Large intestine (tissue), 3 donors: Measurements from ENCODE around the gene RAE1. TPM values are rescaled to one million over a fixed set of nuclear protein-coding genes. Genes with fewer than 3 reads are reported as not detected.
A peak's percentile ranks its signal among the peaks of the same experiment; 100 is the strongest.

Experiments
- DNase-seq, 2 donors: peaks; one replicate each; pipeline versions ENCODE4 v3.0.0 to v3.0.0-alpha.2; 2013
- H3K27ac ChIP-seq: one replicate; pipeline ENCODE4 v1.5.1; 2013; ENCODE audit warnings: low read length
- H3K27me3 ChIP-seq: 2 replicates; pipeline ENCODE4 v1.6.1; 2013; ENCODE audit warnings: low read length; ENCODE audit not compliant: control insufficient read depth, insufficient read depth
- H3K36me3 ChIP-seq: 2 replicates; pipeline ENCODE4 v1.6.1; 2013; ENCODE audit warnings: low read length; ENCODE audit not compliant: control insufficient read depth, insufficient read depth
- H3K4me1 ChIP-seq: one replicate; pipeline ENCODE4 v1.6.1; 2013; ENCODE audit warnings: low read length; ENCODE audit not compliant: control insufficient read depth, insufficient read depth
- H3K4me3 ChIP-seq: one replicate; pipeline ENCODE4 v1.5.1; 2013; ENCODE audit warnings: low read length
- H3K9me3 ChIP-seq: one replicate; pipeline ENCODE4 v1.6.1; 2013; ENCODE audit warnings: mild to moderate bottlenecking, low read depth, low read length, moderate library complexity; ENCODE audit not compliant: control insufficient read depth
- WGBS: methylation state at CpG from one replicate; pipeline ENCODE4 v1.1.5; 2013; ENCODE audit warnings: low lambda C conversion rate; ENCODE audit not compliant: insufficient coverage; 5-methylcytosine and 5-hydroxymethylcytosine counted together
- polyA plus RNA-seq: library from polyadenylated mRNA; unstranded; fragments of 120-200 nt; gene quantifications from one replicate; pipeline ENCODE4 v1.2.1, GENCODE V29; 2013

The RAE1 gene
- polyA plus RNA-seq, 1 donor = 34.4 TPM

GRCh38 chr20:57378646-57379262, 27.7 kb downstream of the RAE1 start:
- Histone ChIP-seq H3K27me3 (no peaks in the 10 kb centered on the region), H3K4me1 (peaks cover under 1% of the 10 kb centered on the region), H3K27ac (no peak overlapping the region), H3K9me3 (no peaks in the 10 kb centered on the region), H3K36me3 (peaks cover 58% of the 10 kb centered on the region), H3K4me3 (no peak overlapping the region)
- WGBS = 90% methylated on average over 1 of the region's 4 CpGs
- DNase-seq = no peak

- Histone ChIP-seq H3K4me3 (no peak overlapping the region), H3K4me1 (peaks cover 4% of the 10 kb centered on the region), H3K27me3 (no peaks in the 10 kb centered on the region), H3K9me3 (no peaks in the 10 kb centered on the region), H3K27ac (no peak overlapping the region), H3K36me3 (peaks cover 55% of the 10 kb centered on the region)
- WGBS = no CpG with 5 or more reads among the region's 5 CpGs
- no peak for DNase-seq
Observed at GRCh38 chr20:57379263-57379647, 28.2 kb downstream of the RAE1 start.

DNA sequence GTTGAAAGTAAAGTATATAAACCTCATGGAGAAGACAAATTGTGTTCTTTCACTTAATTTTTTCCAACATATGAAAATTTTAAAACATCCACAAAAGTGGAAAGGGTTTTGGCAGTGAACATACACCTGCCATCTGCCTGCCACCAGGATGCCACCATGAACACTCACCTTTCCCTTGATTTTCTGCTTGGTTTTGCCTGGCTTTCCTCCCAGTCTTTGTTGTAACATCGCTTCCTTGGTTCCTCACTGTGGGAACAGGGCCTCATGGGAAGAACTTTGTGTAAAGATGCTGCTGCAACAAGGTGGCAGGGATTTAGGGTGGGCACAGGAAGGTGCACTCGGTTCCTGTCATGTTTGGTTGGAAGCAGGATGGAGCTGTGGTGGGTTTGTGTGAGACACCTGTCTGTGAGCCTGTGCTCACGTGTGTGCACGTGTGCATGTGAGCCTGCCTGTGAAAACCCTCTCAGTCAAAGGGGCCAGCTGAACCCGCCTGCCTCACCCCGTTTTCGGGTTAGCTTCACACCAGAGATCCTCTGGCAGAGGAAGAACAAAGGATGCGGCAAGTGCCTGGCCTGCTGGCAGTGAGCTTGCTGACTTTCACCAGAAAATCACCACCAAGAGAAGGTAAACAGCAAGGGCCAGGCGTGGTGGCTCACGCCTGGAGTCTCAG, 29.2 kb downstream of the RAE1 start:
- 100% methylated on average over 1 of the region's 10 CpGs for WGBS
- Histone ChIP-seq H3K27ac (no peak overlapping the region), H3K4me3 (no peak overlapping the region), H3K4me1 (peaks cover 9% of the 10 kb centered on the region), H3K9me3 (no peaks in the 10 kb centered on the region), H3K27me3 (no peaks in the 10 kb centered on the region), H3K36me3 (peaks cover 48% of the 10 kb centered on the region)
- no peak for DNase-seq

DNA sequence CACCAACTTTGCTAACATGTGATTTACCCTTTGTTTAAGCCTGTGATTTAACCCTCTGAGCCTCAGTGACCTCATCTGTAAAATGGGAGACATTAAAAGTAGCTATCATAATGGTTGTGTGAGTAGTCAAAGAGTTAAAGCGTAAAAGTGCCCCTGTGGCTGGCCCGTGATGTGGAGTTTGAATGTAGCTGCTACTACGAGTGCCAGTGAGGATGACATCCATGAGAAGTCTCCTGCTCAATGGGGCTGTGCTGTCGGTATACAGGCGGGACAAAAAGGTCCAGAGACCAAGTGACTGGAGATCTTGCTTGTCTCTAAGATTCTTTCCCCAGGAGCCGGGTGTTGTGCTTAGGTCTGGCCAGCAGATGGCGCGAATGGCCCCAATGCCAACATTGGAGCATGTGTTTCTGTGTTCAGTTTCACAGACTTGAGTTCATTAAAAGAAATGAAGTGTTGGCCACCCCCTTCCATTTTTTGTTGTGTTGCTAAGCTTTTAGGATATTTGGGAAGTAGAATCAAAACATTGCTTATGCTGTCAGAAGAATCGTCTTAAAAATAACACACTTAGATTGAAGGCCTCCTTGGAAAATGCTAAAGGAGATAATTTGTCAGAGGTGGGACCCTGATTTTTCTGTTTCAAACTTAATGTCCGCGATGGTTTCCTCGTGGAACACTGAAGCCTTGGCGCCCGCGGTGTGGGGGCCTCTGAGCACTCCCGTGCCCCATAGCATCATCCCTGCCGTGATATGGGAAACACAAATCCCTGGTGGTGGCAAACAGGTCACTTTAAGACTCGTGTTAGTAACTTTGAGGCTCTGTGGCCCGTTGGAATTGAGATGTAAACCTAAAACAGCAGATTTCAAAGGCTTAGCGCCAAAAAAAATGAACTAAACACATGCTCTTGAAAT, 30.8 kb downstream of the RAE1 start:
- peak; percentile 57 to 58 for DNase-seq
- H3K4me1 ChIP-seq = peaks cover 9% of the 10 kb centered on the region
- no peaks in the 10 kb centered on the region for H3K27me3 ChIP-seq
- H3K9me3 ChIP-seq = no peaks in the 10 kb centered on the region
- H3K36me3 ChIP-seq = peaks cover 32% of the 10 kb centered on the region
- H3K4me3 ChIP-seq = no peak overlapping the region
- H3K27ac ChIP-seq = no peak overlapping the region
- WGBS = 100% methylated on average over 1 of the region's 20 CpGs

DNA sequence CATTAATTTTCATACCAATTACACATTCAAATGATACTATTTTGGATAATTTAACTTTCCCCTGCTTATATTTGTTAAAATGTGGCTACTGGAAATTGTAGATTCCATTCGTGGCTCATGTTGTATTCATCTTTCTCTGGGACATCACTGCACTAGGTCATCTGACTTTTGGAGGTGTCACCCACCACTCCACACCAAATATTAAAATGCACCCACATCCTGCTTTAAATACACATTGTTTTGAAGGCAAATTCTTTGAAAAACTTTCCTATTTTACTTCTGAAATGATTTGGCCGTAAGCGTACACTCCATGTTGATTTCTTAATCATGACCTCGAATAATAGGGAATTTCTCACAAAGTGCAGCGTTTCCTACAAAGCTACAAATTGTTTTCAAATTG, 31.5 kb downstream of the RAE1 start:
- Histone ChIP-seq H3K9me3 (no peaks in the 10 kb centered on the region), H3K4me3 (no peak overlapping the region), H3K27me3 (no peaks in the 10 kb centered on the region), H3K27ac (no peak overlapping the region), H3K36me3 (peaks cover 26% of the 10 kb centered on the region), H3K4me1 (peaks cover 9% of the 10 kb centered on the region)
- DNase-seq = no peak
- 100% methylated on average over 3 of the region's 5 CpGs for WGBS

DNA sequence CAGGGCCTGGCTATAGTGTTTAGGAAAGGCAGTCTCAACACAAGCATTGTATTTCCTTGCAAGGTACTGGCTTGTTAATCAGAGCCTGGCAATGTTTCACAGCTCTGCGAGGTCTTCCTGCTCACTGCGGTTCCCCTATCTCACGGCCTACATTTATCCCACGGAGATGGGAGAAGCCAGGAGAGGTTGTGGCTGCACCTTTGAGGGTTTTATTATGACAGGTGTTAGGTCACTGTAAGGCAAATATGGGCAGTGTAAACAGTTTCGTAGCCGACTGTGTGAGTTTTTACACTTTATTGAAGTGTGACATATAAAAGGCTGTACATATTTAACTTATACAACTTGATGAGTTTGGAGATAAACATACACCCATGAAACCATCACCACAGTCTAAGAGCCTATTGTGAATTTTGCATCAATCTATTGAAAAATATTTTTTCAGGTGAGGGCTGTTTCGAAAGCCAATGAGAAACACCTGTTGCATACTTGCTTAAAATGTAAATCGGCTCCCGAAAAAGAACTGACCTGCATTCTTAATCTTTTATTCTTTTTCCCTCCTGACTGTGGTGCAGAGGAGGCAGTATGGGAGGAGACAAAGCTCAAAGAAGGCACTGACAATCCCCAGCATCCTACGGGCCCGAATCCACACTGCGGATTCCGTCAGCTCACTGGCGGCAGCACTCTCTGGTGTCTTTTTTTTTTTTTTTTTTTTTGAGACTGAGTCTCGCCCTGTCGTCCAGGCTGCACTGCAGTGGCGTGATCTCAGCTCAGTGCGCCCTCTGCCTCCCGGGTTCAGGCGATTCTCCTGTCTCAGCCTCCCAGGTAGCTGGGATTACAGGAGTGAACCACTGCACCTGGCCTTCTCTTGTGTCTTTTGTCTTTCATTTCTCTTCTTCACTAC, 32.6 kb downstream of the RAE1 start:
- no CpG with 5 or more reads among the region's 20 CpGs for WGBS

DNA sequence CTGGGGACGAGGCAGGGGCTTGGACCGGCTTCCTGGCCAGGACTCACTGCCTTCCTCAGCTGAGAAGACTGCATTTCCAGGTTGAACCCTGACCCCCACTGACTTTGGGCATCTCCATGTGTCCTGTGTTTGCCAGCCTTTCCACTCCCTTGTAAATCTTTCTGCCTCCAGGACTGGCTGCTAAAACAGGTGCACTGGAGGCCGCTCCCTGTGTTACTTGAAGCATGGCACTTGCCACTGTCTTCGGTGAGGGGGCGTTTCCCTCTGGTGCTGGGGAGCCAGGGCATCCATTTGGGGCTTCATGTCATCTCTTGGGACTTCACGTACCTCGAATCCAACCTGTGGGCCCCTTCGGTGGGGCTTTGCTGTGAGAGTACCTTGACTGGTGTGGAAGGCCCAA, 33.4 kb downstream of the RAE1 start:
- no peak for DNase-seq
- Histone ChIP-seq H3K36me3 (peaks cover 13% of the 10 kb centered on the region), H3K4me3 (no peak overlapping the region), H3K4me1 (peaks cover 9% of the 10 kb centered on the region), H3K27me3 (no peaks in the 10 kb centered on the region), H3K27ac (no peak overlapping the region), H3K9me3 (no peaks in the 10 kb centered on the region)
- no CpG with 5 or more reads among the region's 8 CpGs for WGBS

More for the DNA sequence above, 32.6 kb downstream of the RAE1 start:
- no peaks in the 10 kb centered on the region for H3K27me3 ChIP-seq
- peak in 1 of 2 donors; percentile 25 for DNase-seq
- no peak overlapping the region for H3K4me3 ChIP-seq
- H3K27ac ChIP-seq = no peak overlapping the region
- peaks cover 9% of the 10 kb centered on the region for H3K4me1 ChIP-seq
- H3K9me3 ChIP-seq = no peaks in the 10 kb centered on the region
- H3K36me3 ChIP-seq = peaks cover 17% of the 10 kb centered on the region

- H3K27me3 ChIP-seq = no peaks in the 10 kb centered on the region
- WGBS = no CpG with 5 or more reads among the region's 29 CpGs
- no peak overlapping the region for H3K27ac ChIP-seq
- DNase-seq = no peak
- no peak overlapping the region for H3K4me3 ChIP-seq
- peaks cover 10% of the 10 kb centered on the region for H3K36me3 ChIP-seq
- no peaks in the 10 kb centered on the region for H3K9me3 ChIP-seq
- H3K4me1 ChIP-seq = peaks cover 14% of the 10 kb centered on the region
Observed at GRCh38 chr20:57384953-57385761, 34.1 kb downstream of the RAE1 start.

GRCh38 chr20:57385940-57386339, 34.9 kb downstream of the RAE1 start:
- H3K4me3 ChIP-seq = no peak overlapping the region
- H3K9me3 ChIP-seq = no peaks in the 10 kb centered on the region
- no CpG with 5 or more reads among the region's 6 CpGs for WGBS
- H3K27ac ChIP-seq = no peak overlapping the region
- H3K4me1 ChIP-seq = peaks cover 19% of the 10 kb centered on the region
- H3K27me3 ChIP-seq = no peaks in the 10 kb centered on the region
- DNase-seq = no peak
- peaks cover 2% of the 10 kb centered on the region for H3K36me3 ChIP-seq
